T-helper 17 cell (primary cell): Measurements from ENCODE around the gene SLCO2B1. TPM values are rescaled to one million over a fixed set of nuclear protein-coding genes. Genes with fewer than 3 reads are reported as not detected.

ENCODE experiments used
- ATAC-seq: fragments of 150-1000 bp; cut with Tn5 transposase; 2 replicates; pipeline ENCODE4 v1.10.0; 2021; ENCODE audit warnings: mild to moderate bottlenecking, moderate library complexity
- DNase-seq, 3 donors: peaks; one replicate each; pipeline versions ENCODE4 v3.0.0 to v3.0.0-alpha.2; 2020 to 2021
- H3K9me3 ChIP-seq: one replicate; pipeline ENCODE4 v1.7.0; 2013; ENCODE audit warnings: low read length, mild to moderate bottlenecking; ENCODE audit not compliant: control insufficient read depth, poor library complexity, severe bottlenecking
- H3K27ac Mint-ChIP-seq: one replicate; pipeline ENCODE4 v1.8.0; 2022; ENCODE audit warnings: mild to moderate bottlenecking, moderate library complexity, mixed read lengths
- H3K27me3 Mint-ChIP-seq: one replicate; pipeline ENCODE4 v1.8.0; 2022; ENCODE audit warnings: mixed read lengths
- H3K36me3 Mint-ChIP-seq: one replicate; pipeline ENCODE4 v1.8.0; 2022; ENCODE audit warnings: low read depth, mixed read lengths
- H3K4me1 Mint-ChIP-seq: one replicate; pipeline ENCODE4 v1.8.0; 2022; ENCODE audit warnings: mild to moderate bottlenecking, mixed read lengths
- H3K4me3 Mint-ChIP-seq: one replicate; pipeline ENCODE4 v1.8.0; 2022; ENCODE audit warnings: mild to moderate bottlenecking, moderate library complexity, mixed read lengths
- total RNA-seq, 4 donors: library from RNA in 2 of 4; stranded (reverse) in 2 of 4; gene quantifications; one replicate each; pipeline ENCODE4 v1.2.3 and lab custom pipeline; 2022 to 2026

SLCO2B1 gene
- total RNA-seq, 2 donors from 2014 or later, result not detected

GRCh38 chr11:75182664-75183063 lies 31.8 kb downstream of the SLCO2B1 start:
- no peak for ATAC-seq
- Mint-ChIP-seq H3K4me1 (no peaks in the 10 kb centered on the region), H3K36me3 (peaks cover 3% of the 10 kb centered on the region), H3K27me3 (peaks cover 26% of the 10 kb centered on the region), H3K27ac (no peak overlapping the region), H3K4me3 (no peak overlapping the region)
- DNase-seq, result no peak
- H3K9me3 ChIP-seq, result no peaks in the 10 kb centered on the region

GRCh38 chr11:75184051-75184450 lies 33.1 kb downstream of the SLCO2B1 start:
- no peak for DNase-seq
- H3K36me3 Mint-ChIP-seq, result peaks cover 3% of the 10 kb centered on the region
- no peak for ATAC-seq
- no peak overlapping the region for H3K27ac Mint-ChIP-seq
- peaks cover 2% of the 10 kb centered on the region for H3K4me1 Mint-ChIP-seq
- H3K27me3 Mint-ChIP-seq, result peaks cover 26% of the 10 kb centered on the region
- no peaks in the 10 kb centered on the region for H3K9me3 ChIP-seq
- H3K4me3 Mint-ChIP-seq, result no peak overlapping the region

GRCh38 chr11:75184757-75185425 lies 34.0 kb downstream of the SLCO2B1 start:
- no peak for ATAC-seq
- no peak overlapping the region for H3K27ac Mint-ChIP-seq
- no peaks in the 10 kb centered on the region for H3K9me3 ChIP-seq
- H3K36me3 Mint-ChIP-seq, result peaks cover 3% of the 10 kb centered on the region
- no peak for DNase-seq
- H3K4me1 Mint-ChIP-seq, result peaks cover 2% of the 10 kb centered on the region
- H3K27me3 Mint-ChIP-seq, result peaks cover 26% of the 10 kb centered on the region
- no peak overlapping the region for H3K4me3 Mint-ChIP-seq

GRCh38 chr11:75185866-75186265 lies 35.0 kb downstream of the SLCO2B1 start:
- no peak overlapping the region for H3K27ac Mint-ChIP-seq
- H3K4me1 Mint-ChIP-seq, result peaks cover 6% of the 10 kb centered on the region
- peaks cover 26% of the 10 kb centered on the region for H3K27me3 Mint-ChIP-seq
- ATAC-seq (no peak), DNase-seq (no peak)
- no peaks in the 10 kb centered on the region for H3K9me3 ChIP-seq
- peaks cover 3% of the 10 kb centered on the region for H3K36me3 Mint-ChIP-seq
- no peak overlapping the region for H3K4me3 Mint-ChIP-seq

GRCh38 chr11:75186999-75187398 lies 36.1 kb downstream of the SLCO2B1 start:
- Mint-ChIP-seq H3K36me3 (peaks cover 2% of the 10 kb centered on the region), H3K27ac (no peak overlapping the region), H3K4me3 (no peak overlapping the region), H3K4me1 (peaks cover 6% of the 10 kb centered on the region), H3K27me3 (peaks cover 19% of the 10 kb centered on the region)
- H3K9me3 ChIP-seq, result no peaks in the 10 kb centered on the region
- DNase-seq, result no peak
- ATAC-seq, result no peak

- no peak for ATAC-seq
- H3K4me1 Mint-ChIP-seq, result peaks cover 8% of the 10 kb centered on the region
- no peak overlapping the region for H3K4me3 Mint-ChIP-seq
Observed at GRCh38 chr11:75188671-75189070, 37.8 kb downstream of the SLCO2B1 start.

GRCh38 chr11:75189108-75189507 lies 38.2 kb downstream of the SLCO2B1 start:
- no peak for DNase-seq
- Mint-ChIP-seq H3K4me3 (no peak overlapping the region), H3K36me3 (no peaks in the 10 kb centered on the region), H3K4me1 (peaks cover 8% of the 10 kb centered on the region), H3K27ac (no peak overlapping the region), H3K27me3 (peaks cover 9% of the 10 kb centered on the region)
- H3K9me3 ChIP-seq, result no peaks in the 10 kb centered on the region
- ATAC-seq, result no peak

More at GRCh38 chr11:75188671-75189070, 37.8 kb downstream of the SLCO2B1 start:
- no peak for DNase-seq
- H3K9me3 ChIP-seq, result no peaks in the 10 kb centered on the region
- Mint-ChIP-seq H3K27ac (no peak overlapping the region), H3K36me3 (no peaks in the 10 kb centered on the region), H3K27me3 (peaks cover 12% of the 10 kb centered on the region)

GRCh38 chr11:75189911-75190310 lies 39.0 kb downstream of the SLCO2B1 start:
- H3K27ac Mint-ChIP-seq, result no peak overlapping the region
- H3K9me3 ChIP-seq, result no peaks in the 10 kb centered on the region
- ATAC-seq (no peak), DNase-seq (no peak)
- no peaks in the 10 kb centered on the region for H3K36me3 Mint-ChIP-seq
- H3K4me1 Mint-ChIP-seq, result peaks cover 8% of the 10 kb centered on the region
- H3K4me3 Mint-ChIP-seq, result no peak overlapping the region
- H3K27me3 Mint-ChIP-seq, result peaks cover 1% of the 10 kb centered on the region

GRCh38 chr11:75190652-75191329 lies 39.9 kb downstream of the SLCO2B1 start:
- Mint-ChIP-seq H3K36me3 (no peaks in the 10 kb centered on the region), H3K27ac (no peak overlapping the region), H3K27me3 (no peaks in the 10 kb centered on the region), H3K4me1 (peaks cover 8% of the 10 kb centered on the region), H3K4me3 (no peak overlapping the region)
- H3K9me3 ChIP-seq, result no peaks in the 10 kb centered on the region
- no peak for ATAC-seq
- DNase-seq, result no peak

- H3K4me1 Mint-ChIP-seq, result peaks cover 8% of the 10 kb centered on the region
Observed at GRCh38 chr11:75191330-75191717, 40.4 kb downstream of the SLCO2B1 start.

GRCh38 chr11:75193271-75193670 lies 42.4 kb downstream of the SLCO2B1 start:
- Mint-ChIP-seq H3K4me1 (peaks cover 8% of the 10 kb centered on the region), H3K27me3 (peaks cover 12% of the 10 kb centered on the region), H3K4me3 (no peak overlapping the region), H3K27ac (no peak overlapping the region), H3K36me3 (no peaks in the 10 kb centered on the region)
- DNase-seq (no peak), ATAC-seq (no peak)
- H3K9me3 ChIP-seq, result no peaks in the 10 kb centered on the region

More at GRCh38 chr11:75191330-75191717, 40.4 kb downstream of the SLCO2B1 start:
- H3K27me3 Mint-ChIP-seq, result peaks cover under 1% of the 10 kb centered on the region
- DNase-seq (no peak), ATAC-seq (no peak)
- no peak overlapping the region for H3K27ac Mint-ChIP-seq
- no peaks in the 10 kb centered on the region for H3K36me3 Mint-ChIP-seq
- no peaks in the 10 kb centered on the region for H3K9me3 ChIP-seq
- H3K4me3 Mint-ChIP-seq, result no peak overlapping the region

GRCh38 chr11:75193711-75194110 lies 42.8 kb downstream of the SLCO2B1 start:
- no peak for ATAC-seq
- H3K9me3 ChIP-seq, result no peaks in the 10 kb centered on the region
- Mint-ChIP-seq H3K36me3 (no peaks in the 10 kb centered on the region), H3K27me3 (peaks cover 12% of the 10 kb centered on the region), H3K4me3 (no peak overlapping the region), H3K4me1 (peaks cover 6% of the 10 kb centered on the region), H3K27ac (no peak overlapping the region)
- no peak for DNase-seq

- no peaks in the 10 kb centered on the region for H3K36me3 Mint-ChIP-seq
- H3K4me3 Mint-ChIP-seq, result no peak overlapping the region
- H3K27me3 Mint-ChIP-seq, result peaks cover 12% of the 10 kb centered on the region
- no peak overlapping the region for H3K27ac Mint-ChIP-seq
- DNase-seq, result no peak
- ATAC-seq, result no peak
- H3K4me1 Mint-ChIP-seq, result peaks cover 6% of the 10 kb centered on the region
- H3K9me3 ChIP-seq, result no peaks in the 10 kb centered on the region
Observed at GRCh38 chr11:75194147-75194546, 43.2 kb downstream of the SLCO2B1 start.
